Measurements from ENCODE around the gene SELENOH.

DNA sequence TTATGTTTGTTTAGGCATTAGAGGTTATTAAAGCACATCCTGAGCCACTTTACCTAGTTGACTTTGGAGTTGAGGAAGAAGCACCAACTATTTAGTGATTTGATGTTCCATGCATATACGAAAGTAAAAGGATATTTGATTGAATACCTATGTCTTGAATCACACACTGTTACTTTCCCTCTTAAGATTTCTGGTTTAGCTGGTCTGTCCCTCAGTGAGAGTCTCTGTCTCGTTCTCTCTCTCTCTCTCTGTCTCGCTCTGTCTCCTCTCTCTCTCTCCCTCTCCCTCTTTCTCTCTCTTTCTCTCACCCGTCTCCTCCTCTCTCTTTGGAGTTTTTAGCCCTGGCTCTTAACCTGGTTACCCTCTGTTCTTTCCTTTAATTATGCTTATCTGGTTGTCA lies 31.3 kb downstream of the SELENOH start:
- TF ChIP-seq, protein P1, sequence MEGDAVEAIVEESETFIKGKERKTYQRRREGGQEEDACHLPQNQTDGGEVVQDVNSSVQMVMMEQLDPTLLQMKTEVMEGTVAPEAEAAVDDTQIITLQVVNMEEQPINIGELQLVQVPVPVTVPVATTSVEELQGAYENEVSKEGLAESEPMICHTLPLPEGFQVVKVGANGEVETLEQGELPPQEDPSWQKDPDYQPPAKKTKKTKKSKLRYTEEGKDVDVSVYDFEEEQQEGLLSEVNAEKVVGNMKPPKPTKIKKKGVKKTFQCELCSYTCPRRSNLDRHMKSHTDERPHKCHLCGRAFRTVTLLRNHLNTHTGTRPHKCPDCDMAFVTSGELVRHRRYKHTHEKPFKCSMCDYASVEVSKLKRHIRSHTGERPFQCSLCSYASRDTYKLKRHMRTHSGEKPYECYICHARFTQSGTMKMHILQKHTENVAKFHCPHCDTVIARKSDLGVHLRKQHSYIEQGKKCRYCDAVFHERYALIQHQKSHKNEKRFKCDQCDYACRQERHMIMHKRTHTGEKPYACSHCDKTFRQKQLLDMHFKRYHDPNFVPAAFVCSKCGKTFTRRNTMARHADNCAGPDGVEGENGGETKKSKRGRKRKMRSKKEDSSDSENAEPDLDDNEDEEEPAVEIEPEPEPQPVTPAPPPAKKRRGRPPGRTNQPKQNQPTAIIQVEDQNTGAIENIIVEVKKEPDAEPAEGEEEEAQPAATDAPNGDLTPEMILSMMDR (IDR thresholded peaks at IDR 0.05), result no peak
- TF ChIP-seq POLR2A (IDR thresholded peaks at IDR 0.05), result no peak
